DMS114 treated with DMSO at 0.1 percent for 48 hours (cell line): ENCODE data around the gene PCSK6.

ENCODE experiments used
- DNase-seq: peaks from one replicate; lab custom pipeline; 2025; ENCODE audit not compliant: unreplicated experiment; lab: John Stamatoyannopoulos, UW

Gene PCSK6

DNA sequence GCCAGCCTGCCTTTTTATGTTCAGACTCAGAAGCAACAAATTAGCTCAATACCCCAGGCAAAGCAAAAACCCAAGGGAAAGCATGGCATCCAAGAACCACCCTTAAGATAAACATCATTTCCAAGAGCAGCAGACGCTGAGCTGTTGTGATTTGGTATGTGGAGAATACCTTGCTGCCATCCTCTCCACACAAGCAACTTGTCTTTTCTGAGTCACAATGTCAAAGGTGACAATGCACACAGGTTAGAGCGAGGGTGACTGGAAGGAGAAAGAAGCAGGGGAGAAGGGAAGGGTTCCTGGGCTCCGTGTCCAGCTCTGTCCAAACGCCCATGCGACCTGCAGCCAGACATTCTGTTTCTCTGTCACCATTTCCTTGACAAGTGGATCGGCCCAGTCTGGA is 6.0 kb downstream of the PCSK6 start:
- no peak for DNase-seq

DNA sequence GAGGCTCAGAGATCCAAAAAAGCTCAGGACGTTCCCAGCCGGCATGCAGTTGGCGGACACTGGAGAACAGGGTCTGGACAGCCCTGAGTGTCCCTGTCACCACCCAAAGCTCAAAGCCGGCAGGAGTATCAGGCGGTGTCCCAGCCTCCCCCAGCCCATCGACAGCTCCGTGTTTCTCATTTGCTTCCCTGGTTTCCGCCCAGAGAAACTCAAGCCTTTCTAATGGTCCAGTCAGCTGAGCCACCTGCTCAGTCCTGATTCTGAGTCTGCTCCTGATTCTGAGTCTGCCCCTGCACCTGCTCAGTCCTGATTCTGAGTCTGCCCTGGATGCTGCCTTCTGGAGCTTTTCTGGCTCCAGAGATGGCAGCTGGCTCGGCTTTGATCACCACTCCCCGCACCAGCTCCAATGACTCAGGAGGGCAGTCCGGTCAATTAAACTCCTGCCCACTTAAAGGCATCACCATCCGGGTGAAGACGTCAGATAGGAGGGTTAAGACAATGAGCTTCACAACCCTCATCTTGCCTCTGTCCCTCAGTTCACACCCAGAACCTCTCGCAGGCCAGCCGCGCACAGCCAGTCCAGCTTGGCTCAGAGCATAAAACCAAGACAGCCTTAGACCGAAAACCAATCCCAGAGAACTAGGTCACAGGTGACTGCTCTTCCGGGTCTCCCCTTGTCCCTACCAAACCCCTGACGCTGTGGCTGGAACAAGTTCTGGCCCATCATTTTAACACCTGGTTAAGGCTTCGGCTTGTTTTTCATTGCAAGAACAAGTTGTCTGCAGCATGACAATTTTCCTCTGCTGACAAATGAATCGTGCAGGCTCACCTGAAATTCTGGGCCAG is 6.8 kb downstream of the PCSK6 start:
- no peak for DNase-seq

DNA sequence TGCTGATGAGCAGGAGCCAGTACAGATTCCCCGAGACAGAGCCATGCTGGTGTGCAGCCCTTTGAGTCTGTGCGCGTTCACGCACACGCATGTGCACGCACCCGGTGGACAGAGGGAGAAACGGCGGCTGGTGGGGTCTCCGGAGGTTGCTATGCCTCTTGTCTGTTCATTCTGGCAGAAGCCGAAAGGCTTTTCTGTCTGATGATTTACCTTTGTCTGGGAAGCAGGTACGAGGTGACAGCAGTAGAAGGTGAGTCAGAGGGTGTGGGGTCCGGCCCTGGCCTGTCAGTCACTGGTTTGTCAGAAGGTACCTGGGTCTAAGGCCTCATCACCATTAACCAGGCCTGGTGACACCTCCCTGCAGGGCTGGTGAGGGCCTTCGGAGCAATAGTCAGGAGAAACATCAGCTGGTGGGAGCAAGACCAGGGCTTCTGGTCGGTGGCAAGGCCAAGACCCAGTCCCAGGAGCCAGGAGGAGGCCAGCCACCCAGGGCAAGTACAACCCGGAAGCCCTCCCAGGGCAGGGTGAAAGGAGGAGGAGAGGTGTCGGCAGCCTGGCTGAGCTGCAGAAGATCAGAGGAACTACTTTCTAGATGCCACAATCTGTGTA is 7.5 kb downstream of the PCSK6 start:
- no peak for DNase-seq

DNA sequence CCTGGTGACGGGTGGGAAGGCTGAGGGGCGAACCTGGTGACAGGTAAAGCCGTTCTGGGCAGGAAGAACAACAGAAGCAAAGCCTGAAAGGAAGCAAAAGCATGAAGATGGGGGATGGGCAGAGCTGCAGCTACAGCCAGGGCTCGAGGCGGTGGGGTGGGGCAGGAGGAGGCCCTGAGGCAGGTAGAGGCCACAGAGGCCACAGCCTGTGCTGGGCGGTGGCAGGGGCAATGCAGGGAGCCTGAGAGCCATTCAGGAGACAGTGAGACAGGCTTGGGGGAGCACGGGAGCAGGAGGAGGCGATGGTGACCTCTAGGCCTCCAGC is 8.2 kb downstream of the PCSK6 start:
- DNase-seq = no peak

DNA sequence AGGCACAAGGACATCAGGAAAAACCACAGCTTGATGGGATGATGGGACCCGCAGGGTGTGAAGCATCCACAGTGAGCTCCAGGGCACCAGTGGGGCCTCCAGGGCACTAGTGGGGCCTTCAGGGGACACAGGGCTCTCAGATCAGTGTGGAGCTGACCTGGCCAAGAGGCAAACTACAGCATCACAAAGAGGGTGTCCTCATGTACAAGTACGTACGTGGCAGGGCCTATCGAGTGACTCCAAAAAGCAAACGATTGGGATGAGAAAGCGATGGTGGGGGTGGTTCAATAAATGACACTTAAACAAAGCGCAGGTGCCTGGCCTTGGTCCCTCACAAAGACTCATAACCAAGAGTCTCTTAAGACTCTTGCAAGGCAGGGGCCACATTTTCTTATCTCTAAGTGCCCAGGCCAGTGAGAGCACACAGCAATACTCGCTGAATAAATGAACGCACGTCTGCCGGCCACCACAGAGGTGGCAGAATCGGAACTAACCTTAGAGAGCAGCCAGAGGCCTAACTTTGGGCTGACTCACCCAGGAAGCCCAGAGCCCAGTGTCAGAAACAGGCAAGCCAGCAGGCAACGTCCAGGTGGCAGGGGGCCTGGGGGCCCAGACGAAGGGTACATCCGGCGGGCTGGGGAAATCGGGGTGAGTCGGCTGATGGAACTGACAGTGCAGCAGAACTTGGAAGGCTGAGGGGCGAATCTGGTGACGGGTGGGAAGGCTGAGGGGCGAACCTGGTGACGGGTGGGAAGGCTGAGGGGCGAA is 8.7 kb downstream of the PCSK6 start:
- no peak for DNase-seq

DNA sequence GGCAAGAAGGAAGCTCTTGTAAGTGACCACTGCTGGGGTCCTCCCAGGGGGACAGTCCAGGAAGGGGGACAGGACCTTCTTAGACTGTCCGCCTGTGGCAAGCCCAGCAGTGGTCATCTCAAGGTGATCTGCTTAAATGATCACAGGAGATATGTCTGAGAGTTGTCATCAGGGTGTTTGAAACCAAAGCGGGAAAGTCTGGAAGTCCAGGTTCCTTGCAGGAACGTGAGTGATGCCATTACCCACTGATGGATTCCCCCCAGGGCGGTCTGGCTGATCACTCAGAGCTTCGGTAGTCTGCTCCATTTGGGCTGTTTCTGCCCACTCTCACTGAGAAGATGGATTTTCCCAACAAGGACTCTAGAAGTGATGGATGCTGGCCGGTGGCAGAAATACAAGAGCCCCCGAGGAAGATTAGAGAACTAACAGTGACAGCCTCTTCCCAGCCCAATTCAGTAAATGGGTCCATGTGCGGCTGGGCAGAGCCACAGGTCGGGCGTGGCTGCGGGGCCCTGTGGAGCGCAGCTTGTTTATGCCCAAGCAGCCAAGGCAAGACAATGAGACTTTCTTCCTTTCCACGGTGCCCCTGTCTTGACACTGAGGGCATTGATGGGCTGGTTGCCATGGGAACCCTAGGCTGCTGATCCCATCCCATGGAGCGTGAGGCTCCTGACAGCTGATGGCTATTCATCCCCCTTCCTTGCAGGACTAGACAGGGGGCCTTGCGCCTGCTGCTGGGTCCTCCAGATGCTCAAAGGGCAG is 9.5 kb downstream of the PCSK6 start:
- no peak for DNase-seq

DNA sequence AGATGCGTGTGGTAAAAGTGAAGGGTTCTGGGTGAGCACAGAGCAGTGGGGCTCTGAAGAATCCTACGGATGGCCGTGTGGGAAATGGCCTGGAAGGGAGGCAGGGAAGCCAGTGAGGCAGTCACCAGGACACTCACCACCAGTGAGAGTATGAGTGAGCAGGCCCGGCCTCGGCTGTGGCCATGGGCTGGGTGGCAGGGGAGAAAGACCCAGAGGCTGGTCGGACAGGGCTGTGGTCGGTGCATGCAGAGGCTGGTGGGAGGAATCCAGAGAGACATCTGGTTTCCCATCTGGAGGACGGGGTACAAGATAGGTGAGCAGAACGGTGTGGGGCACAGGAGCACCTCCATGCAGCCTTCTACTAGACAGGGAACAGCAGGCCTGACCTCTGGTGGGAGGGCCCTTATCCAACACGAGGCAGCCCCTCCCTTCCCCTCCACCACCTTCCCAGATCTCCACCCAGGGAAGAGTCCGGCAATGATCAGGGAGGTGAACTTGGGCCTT is 10.1 kb downstream of the PCSK6 start:
- no peak for DNase-seq

DNA sequence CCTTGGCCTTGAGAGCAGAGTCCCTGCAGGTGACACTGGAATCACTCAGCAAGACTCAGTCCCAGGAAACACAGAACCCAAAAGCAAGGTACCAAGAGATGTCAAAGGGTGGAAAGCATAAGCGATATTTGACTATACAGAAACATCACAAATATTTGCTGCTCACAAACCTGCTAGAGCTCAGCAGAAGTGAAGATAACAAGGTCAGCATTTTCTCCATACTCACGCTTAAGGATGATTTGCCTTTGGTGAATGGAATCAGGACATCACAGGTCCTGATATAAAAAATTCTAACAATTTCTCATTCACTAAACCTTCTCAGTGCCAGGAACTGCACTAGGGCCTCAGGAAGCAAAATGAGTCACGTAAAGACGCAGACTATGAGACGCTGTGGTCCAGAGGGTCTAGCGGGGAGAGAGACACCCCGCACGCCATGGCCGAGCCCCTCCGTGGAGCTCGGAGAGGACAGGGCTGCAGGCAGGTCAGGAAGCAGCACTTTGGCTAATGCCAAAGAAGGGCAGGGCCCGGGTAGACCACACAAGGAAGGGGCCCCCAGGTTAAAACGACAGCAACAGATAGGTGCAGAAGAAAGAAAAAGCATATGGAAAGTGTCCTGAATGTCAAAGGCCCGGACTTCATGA is 10.7 kb downstream of the PCSK6 start:
- no peak for DNase-seq

DNA sequence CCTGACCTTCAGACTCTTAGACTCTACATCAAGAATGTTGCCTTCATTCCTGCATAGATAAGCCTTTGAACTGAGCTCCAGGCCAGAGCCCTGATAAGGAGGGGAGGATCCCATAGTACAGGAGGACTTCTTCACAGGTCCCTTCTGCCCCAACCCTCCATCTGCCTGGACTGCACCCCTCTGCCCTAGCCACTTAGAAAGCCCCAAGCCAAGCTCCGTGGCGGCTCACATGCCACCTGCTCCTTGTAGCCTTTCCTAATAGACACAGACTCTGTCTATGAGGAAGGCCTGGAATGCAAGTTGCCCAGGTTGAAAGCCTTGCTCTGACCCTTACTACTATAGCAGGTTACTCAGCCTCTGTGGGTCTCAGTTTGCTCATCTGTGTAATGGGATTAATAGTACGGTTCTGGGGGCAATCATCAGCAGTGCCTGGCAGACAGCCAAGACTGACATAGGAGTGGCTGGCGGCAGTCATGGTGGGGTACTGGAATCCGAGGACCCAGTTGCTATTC is 11.6 kb downstream of the PCSK6 start:
- DNase-seq = no peak

DNA sequence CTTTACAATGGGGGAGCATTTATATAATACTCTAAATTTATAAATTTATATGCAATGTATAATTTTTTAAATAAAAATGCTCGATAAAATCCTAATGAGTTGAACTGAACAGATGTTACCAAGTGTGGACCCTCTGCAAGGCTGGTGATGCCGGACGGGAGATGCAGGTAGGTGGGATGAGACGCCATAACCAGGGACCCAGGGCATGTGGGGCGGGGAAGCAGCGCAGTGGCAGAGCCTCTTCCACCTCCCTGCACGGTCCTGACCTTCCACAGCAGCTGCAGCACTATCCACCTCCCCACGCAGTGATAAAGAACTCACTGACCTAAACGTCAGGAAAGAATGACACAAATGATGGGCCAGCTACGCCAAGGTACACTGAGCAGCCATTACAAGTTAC is 12.8 kb downstream of the PCSK6 start:
- no peak for DNase-seq

DNA sequence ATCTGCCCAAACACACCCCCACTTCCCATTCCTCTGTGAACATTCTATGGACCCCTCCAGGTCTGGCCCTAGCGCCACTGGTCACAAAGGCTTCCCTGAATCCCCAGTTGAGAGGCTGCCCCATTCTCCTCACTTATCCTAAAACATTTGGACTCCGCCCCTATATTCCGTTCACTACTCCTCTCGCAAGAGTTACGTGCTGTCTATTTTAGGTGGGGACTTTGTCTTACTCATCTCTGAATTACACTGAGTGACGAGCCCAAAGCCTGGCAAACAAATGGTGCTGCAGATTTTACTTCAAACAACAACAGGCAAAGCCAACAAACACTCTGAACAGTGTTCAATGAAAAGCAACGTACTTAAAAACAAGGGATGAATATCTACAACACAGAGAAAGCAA is 14.5 kb downstream of the PCSK6 start:
- no peak for DNase-seq

DNA sequence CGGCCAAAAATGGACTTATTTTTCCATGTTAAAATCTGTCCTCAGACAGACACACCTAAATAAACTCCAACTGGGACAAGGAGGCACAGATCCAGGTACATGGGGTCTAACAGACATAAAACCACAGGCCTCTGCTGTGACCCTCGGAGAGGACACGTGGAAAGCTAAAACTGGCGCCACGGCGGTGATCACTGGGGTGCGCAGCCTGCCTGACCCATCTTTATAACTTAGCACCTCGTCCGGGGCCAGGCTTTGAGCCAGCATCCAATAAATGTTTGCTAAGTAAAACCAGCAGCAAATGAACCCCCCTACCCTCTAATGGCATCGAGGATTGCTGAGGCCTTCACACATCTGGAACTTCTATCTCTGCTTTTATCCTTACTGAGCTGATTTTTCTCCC is 15.3 kb downstream of the PCSK6 start:
- no peak for DNase-seq

DNA sequence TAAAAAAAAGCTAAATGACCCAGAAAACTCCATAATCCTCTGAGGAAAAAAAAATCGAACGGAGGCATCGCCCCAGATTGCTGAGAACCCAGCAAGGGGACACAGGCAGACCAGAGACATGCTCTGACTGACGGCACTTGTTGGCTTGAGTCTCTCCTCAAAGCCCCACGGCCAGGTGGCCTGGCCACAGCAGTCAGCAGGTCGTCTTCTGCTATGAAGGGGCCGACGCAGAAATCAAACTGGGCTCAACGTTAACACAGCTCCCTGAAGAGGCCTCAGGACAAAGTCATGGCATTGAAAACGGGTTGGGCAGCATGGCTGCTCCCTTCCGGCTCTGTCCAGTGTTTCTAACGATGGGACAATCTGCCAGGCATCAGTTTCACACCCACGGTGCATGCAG is 17.5 kb downstream of the PCSK6 start:
- no peak for DNase-seq

DNA sequence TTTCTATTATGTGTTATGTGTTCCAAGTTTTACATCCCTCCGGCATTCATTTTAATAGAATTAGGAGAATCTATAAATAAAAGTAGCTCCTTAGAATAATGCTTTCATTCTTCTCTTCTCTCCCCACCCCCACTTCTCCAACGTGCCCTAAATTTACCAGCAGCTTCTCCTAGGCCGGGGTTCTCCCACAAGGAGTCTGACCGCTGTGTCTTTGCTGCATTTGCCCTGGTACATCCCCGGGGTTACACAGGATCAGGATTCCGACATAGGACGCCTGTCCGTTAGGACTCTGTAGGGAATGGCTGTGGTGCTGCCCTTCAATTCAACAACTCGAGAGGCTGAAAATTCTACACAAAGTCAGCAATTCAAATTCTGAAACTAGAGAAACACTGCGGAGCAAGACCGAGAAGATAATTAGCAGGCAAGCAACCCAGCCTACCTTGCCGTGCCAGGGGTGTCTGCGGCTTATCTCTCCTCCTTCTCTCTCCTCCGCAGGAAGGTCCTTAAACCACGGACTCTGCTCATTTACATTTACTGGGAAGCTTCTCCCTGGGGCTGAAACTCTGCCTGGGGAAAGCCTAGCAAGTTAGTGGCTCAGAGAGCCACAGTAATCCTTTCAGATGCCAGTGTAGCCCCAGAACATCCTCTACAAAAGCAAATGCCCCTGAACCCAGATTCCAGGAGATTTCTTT is 18.8 kb downstream of the PCSK6 start:
- no peak for DNase-seq

DNA sequence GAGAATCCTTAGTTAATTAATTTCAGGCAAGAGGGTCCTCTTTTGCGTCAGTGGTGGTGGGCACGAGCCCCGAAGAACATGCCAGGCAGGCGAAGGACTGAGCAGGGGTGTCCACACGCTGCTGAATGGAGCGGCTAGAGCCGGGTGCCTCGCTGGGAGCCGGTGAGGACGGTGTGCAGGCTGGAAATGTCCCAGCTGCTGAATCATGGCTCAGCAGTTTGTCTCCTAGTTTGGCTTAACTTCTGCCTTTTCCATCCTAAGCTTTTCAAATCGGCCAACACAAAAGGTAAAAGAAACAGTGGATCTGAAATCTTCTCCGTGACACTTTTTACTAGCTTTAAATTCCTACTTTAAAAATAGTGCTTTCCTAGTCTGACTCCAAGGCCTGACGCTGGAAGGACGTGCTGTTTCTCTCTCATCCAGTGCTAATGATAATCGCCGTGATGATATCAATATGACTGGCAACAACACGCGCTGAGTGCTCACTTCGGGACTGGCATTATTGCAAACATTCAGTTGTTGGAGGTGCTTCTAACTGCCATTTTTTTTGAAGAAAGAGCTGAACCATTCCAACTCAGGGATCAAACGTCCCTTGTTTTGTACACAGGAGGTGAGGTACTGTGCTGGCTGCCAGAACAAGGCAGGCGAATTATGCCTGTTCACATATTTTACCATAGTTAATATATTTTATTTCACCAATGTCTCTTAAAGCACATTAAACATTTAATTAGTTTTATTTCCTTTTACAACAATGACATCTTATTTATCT is 19.8 kb downstream of the PCSK6 start:
- DNase-seq = no peak

DNA sequence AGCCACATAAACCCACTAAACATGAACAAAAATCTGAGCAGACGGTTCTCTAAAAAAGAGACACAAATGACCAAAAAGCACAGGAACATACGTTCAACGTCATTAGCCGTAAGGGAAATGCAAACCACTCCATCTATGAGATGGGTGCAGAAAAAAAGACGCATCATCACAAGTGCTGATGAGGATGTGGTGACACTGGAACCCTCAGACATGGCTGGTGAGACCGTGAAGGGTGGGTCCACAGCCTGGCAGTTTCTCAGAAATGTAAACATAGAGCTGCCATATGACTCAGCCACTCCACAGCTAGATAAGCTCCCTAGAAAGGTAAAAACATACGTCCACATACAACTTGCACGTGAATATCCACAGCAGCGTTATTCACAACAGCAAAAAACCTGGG is 23.3 kb downstream of the PCSK6 start:
- DNase-seq = no peak

DNA sequence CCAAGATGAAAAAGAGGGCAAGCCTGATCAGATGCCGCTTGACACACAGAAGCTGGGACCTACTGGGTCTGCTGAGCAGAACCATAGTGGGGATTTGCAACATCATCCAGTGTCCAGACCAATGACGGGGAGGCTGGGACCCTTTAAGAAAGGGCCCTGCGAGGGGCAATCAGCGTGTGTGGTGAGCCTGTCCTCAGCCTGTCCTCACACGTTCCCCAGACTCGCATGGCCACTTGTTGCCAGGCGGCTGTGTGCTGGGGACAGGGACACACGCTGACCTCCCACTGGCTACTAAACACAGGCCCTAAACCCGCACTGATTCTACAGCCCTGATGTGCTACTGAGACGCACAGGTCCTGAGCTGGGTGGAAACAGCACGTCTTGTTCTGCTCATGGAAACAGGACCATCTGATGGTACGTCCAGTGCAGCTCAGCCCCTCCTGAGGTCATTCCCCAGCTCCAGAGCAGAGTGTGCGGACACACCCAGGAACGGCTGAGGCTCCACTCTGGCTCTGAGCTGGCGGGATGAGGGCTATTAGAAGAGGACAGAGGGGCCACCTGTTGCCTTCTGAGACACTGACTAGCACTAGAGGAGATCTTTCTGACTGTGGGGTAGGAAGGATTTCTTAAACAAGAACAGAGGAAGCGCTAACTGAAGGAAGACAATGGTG is 24.4 kb downstream of the PCSK6 start:
- no peak for DNase-seq

DNA sequence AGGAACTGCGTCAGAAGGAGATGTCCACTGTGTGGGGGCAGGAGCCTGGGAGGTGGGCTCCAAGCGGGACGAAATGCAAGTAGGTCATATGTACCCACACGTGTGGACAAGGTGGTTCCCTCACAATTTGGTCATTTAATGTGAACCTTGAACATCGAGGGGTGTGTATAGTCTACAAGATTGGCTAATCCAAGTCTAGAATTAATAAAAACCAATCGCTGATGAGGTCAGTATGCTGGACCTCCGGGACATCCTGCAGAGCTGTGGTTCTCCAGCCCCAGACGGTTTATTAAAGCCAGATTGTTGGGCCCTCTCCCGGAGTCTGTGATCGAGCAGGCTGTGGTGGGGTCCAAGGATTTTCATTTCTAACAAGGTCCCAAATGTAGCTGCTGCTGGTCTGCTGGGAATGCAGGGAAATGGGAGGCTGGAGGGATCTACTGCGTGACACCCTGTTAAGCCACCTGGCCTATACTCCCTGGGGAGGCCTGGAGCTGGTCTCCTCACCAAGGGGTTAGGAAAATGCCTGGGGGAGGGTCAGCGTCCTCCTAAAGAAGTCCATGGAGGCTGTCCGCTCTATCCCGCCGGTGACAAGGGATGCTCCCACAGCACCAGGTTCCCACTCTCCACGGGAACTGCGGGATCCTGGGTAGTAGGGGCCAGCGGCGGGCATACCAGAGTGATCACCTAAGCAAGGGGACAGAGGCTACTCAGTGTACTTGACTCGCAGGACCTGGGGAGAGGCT is 25.1 kb downstream of the PCSK6 start:
- no peak for DNase-seq
